Skeletal muscle cell (primary cell): ENCODE measurements around the gene TRIM63.

Experiments used
- DNase-seq: peaks from one replicate; pipeline ENCODE4 v3.0.0-alpha.2; 2010; ENCODE audit warnings: low read depth
- H3K4me3 ChIP-seq: 2 replicates; pipeline ENCODE4 v1.5.1; 2011; ENCODE audit warnings: low read depth, mild to moderate bottlenecking, control low read depth, low read length, moderate library complexity

Gene TRIM63

GRCh38 chr1:26060832-26061574, 6.4 kb downstream of the TRIM63 start:
- DNase-seq, result no peak
- no peak overlapping the region for H3K4me3 ChIP-seq

- no peak for DNase-seq
- no peak overlapping the region for H3K4me3 ChIP-seq
Observed at GRCh38 chr1:26059906-26060305, 7.5 kb downstream of the TRIM63 start.

- H3K4me3 ChIP-seq, result no peak overlapping the region
- no peak for DNase-seq
Observed at GRCh38 chr1:26058052-26058595, 9.3 kb downstream of the TRIM63 start.

GRCh38 chr1:26057189-26057588, 10.2 kb downstream of the TRIM63 start:
- DNase-seq, result no peak
- H3K4me3 ChIP-seq, result no peak overlapping the region

- no peak for DNase-seq
- no peak overlapping the region for H3K4me3 ChIP-seq
Observed at GRCh38 chr1:26055041-26055440, 12.4 kb downstream of the TRIM63 start.

GRCh38 chr1:26053718-26054560, 13.5 kb downstream of the TRIM63 start:
- no peak for DNase-seq
- H3K4me3 ChIP-seq, result no peak overlapping the region

GRCh38 chr1:26050248-26050640, 17.2 kb downstream of the TRIM63 start:
- H3K4me3 ChIP-seq, result no peak overlapping the region
- no peak for DNase-seq

GRCh38 chr1:26049531-26050247, 17.7 kb downstream of the TRIM63 start:
- DNase-seq, result no peak
- H3K4me3 ChIP-seq, result no peak overlapping the region

GRCh38 chr1:26047278-26047874, 20.1 kb downstream of the TRIM63 start:
- H3K4me3 ChIP-seq, result no peak overlapping the region
- DNase-seq, result no peak

GRCh38 chr1:26046246-26047095, 21.0 kb downstream of the TRIM63 start:
- DNase-seq, result no peak
- no peak overlapping the region for H3K4me3 ChIP-seq

- DNase-seq, result no peak
- H3K4me3 ChIP-seq, result no peak within 1 kb of the TSS
Observed at GRCh38 chr1:26045722-26046245, 21.6 kb downstream of the TRIM63 start, which contains the start of gene SLC30A2. TSS of gene SLC30A2 (minus strand) at chr1:26046118. CDS start at chr1:26045896, 222 bp downstream.

- no peak for DNase-seq
- no peak overlapping the region for H3K4me3 ChIP-seq
Observed at GRCh38 chr1:26044971-26045721, 22.3 kb downstream of the TRIM63 start.

- DNase-seq, result no peak
- no peak overlapping the region for H3K4me3 ChIP-seq
Observed at GRCh38 chr1:26044414-26044813, 23.0 kb downstream of the TRIM63 start.

GRCh38 chr1:26043765-26044164, 23.7 kb downstream of the TRIM63 start:
- H3K4me3 ChIP-seq, result no peak overlapping the region
- DNase-seq, result no peak

GRCh38 chr1:26041978-26042377, 25.5 kb downstream of the TRIM63 start:
- DNase-seq, result no peak

GRCh38 chr1:26041401-26041800, 26.0 kb downstream of the TRIM63 start:
- no peak overlapping the region for H3K4me3 ChIP-seq
- no peak for DNase-seq

More at GRCh38 chr1:26041978-26042377, 25.5 kb downstream of the TRIM63 start:
- no peak overlapping the region for H3K4me3 ChIP-seq

GRCh38 chr1:26038904-26039303, 28.5 kb downstream of the TRIM63 start:
- DNase-seq, result no peak
- H3K4me3 ChIP-seq, result no peak overlapping the region

GRCh38 chr1:26038477-26038876, 29.0 kb downstream of the TRIM63 start:
- no peak for DNase-seq
- no peak overlapping the region for H3K4me3 ChIP-seq
